HG02852 (cell line): ENCODE results near the gene MTSS2.

Source experiments
- ATAC-seq: cut with Tn5 transposase; IDR thresholded peaks from one replicate; pipeline ENCODE4 v1.9.1; 2021; ENCODE audit warnings: mild to moderate bottlenecking, moderate library complexity; ENCODE audit not compliant: unreplicated experiment

The MTSS2 gene

DNA sequence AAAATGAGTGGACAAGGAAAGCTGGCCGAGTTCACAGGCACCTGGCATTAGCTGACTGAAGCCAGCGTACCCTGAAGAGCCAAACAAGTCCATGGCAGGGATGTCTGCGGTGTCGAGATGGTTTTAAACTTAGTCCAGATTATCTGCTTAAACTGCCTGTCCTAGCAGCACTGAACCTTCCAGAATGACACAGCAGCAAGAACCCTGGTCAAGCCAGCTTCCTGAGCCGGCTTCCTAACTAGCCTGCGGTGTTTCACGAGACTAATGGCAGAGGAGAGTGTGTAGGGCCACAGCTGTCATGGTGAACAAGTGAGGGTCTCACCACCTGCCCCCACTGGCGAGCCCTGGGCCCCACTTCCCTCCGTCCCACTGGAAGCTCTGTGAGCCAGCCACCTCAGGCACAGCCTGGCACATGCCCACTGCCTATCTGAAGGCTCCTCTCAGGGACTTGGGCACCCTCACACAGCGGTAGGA, 28.8 kb upstream of the MTSS2 start:
- ATAC-seq = no peak

DNA sequence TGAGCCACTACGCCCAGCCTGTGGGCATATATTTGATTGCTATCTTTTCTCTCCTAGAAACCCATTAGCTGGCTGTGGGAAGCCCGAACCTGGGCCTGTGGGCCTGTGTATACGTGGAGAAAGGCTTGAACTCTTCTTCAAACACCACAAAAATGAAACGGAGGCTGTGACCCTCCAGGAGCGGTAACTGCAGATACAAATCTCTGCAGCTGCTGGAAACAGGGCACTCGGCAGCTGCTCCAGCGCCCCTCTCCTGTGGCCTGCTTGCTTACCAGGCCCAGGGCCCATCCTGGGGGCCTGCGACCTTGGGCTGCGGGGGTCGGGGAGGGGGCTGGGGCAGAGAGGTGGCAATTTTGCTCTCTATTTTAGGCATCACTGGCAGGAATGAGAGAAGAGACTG, 28.0 kb upstream of the MTSS2 start:
- no peak for ATAC-seq

DNA sequence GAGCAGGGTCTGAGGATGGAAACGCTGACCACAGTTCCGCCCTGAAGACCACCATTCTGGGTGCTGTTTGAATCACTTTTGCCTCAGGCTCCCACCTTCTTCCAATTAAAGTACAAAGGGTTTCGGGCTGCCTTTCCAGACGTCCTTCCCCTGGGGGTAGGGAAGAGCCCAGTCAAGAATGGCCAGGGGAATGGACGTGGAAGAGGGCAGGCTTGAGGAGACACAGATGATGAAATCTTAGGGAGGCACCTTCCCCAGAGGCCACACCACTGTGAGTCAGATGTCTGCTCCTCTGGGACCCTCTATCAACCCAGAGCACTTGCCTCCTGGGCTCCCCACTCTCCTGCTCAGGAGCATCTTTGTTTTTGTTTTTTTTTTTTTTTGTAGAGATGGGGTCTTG, 27.5 kb upstream of the MTSS2 start:
- no peak for ATAC-seq

DNA sequence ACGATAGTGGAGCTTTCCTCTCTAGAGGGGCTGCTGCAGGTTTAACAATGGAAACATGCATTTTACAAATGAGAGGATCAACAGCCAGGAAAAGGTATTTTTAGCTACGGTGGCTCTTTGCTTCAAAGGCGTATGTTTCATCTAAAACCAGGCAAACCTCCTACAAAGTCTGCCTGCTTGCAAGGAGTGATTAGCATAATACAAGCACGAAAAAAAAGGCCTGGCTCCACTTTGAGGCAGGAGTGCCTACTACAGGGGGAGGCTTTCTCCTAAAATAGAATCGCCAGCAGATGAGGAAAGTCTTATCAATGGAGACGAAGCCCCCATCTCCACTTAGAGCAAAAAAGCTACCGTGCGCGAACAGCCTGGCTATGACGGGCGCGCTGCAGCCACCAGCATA, 27.1 kb upstream of the MTSS2 start:
- no peak for ATAC-seq

DNA sequence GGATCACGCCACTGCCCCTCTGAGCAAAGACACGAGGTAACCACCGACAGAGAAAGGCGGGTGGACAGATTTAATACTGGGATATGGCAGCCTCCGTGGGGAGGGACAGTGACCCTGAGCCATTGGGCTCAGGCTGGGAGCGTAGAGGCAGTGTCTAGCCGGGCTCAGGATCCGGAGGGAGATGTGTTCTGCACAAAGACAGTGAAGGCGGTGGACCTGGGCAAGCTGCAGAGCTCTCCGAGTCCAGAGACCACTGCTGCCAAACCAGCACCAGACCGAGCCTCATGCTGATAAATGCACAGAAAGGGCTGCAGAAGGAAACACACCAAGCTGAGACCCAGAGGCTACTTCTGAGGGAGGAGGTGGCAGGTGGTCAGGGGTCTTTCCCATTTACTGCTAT, 26.5 kb upstream of the MTSS2 start:
- ATAC-seq = no peak

DNA sequence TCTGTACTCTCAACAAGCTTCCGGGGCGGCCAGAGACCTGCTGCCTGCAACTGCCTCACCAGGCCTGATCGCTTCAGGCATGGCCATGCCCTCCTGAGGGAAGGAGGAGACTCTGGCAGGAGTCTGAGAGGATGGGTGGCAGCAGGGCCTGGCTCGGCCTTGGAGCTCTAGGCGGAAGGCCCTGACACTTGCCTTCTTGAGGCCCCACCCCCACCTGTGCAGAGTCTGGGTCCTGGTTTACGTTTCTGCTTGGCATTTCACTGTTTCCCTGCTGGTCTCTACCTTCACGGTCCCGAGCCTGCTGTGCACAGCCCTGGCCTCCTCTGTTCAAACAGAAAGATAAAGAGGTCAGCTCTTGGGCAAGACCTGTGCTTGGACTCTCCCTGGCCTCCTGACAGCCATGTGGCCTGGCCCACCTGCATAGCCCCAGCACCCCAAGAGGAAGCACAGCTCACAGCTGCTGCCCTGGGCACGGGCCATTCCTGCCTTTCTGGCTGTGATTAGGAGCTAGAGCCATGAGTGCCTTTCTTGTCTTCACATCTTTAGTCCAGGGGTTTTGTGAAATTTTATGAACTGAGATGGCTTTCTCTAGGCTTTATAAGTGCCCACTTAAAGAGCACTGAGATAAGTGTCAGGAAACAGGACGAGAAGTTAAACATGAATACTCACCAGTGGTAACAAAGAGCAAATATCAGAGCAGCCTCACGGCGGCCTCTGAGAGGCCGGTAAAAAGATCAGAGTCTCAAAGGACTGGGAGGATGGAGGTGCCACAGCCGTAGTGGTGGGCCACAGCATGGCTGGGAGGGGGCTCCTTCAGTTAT, 25.6 kb upstream of the MTSS2 start:
- ATAC-seq = no peak

DNA sequence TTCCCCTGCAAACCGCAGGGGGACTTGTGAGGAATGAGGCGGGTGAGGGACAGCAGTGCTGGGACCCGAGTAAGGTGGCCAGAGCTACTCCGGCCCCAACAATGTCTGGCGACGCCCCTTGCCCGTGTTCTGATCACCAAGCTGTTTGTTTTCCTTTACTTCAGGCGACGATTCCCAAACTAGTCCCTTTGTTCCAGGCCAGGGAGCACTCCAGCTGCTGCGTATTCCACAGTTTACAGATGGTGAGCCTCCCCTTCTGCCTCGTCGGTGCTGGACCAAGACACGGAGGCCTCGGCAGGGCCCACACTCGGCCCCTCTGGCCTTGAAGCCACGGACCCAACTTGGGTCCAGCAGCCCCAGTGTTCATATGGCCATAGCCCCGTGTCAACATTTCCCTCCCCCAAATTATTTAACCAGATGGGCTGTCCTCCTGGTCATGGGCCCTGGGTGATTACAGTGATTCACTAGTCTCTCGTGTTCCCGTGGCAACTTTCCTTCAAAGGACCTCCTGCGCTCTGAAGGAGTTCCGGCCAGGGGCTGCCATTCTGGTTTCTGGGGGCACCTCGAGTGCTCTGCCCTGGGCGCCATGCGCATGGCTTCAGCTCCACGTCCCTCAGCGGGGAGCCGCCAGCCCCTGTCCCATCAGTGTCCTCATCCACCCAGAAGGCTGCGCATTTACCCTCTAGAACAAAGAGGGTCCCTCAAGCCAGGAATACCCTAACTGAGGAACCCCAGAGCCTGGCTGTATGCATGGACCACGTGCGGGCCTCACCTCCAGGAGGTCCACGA, 24.8 kb upstream of the MTSS2 start:
- no peak for ATAC-seq

DNA sequence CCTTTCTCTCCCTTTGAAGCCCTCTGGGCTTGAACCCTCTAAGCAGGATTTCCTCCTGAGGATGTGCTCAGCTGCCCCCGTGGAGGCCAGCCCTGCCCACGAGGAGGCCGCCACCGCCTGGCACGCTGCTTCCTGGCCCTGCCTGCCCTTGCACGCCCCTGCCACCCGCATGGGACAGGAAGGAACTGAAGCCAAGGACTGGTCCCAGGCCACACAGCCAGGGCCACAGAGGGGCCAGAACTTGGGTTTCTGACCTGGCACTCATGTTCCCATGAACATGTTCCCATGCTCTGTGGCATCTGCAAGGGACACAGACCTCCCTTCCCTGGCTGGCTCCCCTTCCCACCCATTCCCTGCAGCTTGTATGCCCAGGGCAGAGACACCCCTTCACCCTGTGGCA, 24.1 kb upstream of the MTSS2 start:
- no peak for ATAC-seq

DNA sequence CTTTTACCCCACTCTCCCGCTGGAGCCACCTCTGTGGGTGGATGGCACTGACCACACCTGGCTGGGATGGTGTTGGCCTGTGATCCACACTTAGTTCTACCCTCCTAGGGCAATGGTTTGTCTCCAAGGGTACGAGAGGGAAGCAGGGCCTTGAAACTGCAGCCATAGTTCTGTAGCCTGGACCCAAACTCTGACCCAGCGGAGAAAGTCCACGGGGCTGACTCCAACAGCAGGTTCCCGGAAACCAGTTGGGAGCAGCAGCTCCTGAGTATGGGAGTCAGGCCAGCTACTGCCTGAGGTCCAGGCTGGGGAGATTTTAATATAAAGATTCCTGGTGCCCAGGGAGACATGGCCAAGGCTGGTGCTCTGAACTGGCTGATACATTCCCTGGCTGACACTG, 23.6 kb upstream of the MTSS2 start:
- no peak for ATAC-seq

DNA sequence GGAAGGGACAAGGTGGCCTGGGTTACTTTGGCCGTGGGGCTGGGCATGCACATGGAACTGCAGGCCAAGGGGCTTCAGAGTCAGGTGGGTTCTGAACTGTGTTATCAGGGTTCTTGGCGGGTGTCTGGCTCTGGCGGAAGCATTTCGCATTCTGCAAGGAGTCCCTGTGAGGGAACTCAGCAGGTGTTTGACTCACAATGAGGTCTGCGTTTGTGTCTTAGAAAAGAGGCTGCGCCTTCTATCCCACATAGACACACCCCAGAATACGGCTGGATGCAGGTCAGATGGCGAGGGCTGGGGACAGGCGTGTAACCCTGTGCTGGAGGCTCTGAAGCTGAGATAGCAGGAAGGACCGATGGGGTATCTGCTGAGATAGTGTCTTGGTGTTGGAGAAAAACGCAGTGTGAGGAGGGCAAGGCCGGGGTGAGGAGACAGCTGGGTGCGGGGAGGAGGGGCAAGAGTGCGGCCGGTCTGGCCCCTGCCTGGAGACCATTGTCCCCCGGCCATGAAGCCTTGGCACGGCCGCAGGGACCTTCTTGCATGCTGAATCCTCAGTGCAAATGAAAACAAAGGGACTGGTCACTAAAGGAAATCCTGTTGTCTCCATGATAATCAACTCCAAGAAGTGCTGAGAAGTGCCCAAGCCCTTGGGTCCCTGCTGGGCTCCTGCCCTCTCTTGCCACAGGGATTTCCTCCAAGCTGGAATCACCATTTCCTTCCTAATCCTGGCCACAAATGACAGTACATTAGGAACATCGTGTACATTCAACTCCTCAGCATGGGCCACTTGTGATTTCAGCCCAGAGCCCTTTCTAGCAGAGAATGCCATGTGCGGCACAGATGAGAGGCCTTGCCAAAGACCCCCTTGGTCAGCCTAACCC, 22.8 kb upstream of the MTSS2 start:
- no peak for ATAC-seq

DNA sequence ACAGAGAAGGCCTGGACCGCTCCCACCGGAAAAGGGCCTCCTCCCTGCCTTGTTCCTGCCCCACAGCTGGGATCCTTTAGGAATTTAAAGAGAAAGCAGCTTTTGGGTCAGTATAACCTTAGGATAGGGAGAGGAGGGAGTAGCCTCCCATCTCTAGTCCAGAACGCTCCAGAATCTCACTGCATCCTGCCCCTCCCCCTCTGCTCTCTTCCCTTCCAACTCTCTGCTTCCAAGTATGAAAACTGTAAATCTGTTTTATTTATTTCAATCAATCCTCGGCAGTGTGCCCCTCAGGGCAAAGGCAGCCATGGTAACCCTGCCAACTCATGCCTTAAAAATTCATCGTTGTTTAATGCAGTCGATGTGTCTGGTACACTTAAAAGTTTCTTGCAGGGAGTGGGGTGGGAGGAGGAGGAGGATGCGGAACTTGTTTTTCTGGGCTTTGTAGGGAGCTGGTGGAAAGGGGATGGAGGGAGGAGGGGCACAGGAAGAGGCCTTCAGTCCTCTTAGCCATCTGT, 21.2 kb upstream of the MTSS2 start:
- no peak for ATAC-seq

DNA sequence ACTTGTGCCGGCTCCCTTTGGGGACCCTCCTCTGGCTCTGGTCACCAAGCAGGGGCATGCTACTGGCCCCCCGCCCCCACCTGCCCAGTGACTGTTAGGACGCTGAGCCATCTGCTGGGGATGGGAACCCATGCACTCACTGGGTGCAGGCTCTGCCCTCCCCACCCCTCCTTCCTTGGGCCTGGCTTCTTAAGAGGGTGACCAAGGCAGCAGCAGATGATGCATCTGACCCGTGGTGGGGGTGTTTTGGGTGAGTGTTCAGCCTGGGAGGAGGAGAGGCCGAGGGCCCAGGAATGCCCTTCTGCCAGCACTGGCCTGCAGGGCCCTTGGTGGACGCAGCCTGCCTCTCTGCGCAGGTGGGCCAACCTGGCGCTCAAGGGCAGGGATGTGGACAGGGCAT, 19.2 kb upstream of the MTSS2 start:
- no peak for ATAC-seq

DNA sequence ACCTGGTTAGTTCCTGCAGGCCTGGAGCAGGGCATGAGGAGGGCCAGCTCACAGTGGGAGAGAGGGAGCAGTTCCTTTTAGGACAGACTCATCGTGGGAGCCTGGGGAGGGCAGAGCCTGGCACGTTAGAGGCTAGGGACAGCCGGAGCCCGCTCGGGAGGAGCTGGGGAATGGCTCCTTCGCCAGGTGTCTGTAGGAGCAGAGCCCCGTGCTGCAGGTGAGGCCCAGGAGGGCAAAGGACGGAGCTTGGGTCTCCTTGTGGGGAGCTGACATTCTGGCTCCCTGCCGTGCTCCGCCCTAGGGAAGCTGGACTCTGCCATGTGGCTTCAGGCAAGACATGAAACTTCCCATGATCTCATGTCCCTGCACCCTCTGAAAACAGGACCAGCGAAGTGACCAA, 18.7 kb upstream of the MTSS2 start:
- no peak for ATAC-seq

DNA sequence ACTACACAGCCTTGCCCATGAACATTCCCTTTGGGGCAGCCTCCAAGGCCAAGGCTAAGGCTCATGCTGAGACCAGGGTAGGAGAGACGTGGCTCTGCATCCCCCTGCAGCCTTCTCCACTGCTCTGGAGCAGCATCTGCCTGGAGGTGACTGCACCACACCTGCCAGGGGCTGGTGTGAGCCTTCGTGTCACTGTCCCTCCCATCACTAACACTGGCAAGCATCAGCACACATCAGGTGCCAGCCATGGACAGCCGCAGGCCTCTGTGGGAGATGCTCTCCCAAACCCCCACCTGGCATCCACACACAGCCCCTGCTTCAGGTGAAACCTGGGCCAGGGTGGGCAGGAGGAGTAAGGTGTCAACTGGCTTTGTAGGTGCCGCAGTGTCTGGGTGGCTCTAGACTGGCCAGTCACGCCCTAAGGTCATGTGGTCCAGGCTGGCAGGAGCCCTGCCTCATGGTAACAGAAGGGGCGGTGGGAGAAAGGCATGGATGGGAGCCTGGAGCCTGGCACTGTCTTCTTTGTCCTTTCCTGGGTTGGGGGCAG, 18.1 kb upstream of the MTSS2 start:
- ATAC-seq = no peak

DNA sequence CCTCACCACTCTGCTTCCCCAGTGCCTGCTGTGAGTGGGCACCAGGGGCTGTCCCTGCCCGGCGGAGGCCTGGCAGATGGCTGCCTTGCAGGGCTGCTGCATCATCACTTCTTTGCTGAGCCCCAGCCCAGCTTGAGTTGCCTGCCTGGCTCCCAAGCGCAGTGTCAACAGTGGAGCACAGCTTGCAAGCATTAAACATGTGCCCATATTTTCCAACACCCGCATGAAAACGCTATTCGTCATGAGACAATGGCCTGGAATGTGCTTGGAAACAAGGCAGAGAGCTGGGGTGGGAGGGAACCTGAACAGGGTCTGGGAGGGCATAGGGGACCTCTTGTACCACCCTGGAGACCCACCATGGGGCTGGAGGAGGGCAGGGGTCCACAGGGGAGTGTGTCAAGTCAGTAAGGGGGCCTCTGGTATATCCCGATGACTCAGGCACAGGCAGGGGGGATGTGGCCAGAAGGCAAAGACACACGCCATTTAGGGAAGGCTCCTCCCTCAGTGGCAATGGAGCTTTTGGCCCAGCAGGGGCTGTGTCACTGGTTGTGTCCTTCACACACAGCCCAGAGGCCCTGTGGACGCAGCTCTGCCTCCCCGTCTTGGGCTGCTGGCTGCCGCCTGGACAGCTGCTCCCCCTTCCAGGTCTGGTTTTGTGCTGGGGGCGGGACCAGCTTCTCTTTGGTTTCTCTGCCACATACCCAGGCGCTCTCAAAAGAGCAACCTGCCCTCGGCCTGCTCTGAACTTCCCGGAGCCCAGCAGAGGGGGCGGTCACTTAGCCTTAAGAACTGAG, 17.4 kb upstream of the MTSS2 start:
- no peak for ATAC-seq

DNA sequence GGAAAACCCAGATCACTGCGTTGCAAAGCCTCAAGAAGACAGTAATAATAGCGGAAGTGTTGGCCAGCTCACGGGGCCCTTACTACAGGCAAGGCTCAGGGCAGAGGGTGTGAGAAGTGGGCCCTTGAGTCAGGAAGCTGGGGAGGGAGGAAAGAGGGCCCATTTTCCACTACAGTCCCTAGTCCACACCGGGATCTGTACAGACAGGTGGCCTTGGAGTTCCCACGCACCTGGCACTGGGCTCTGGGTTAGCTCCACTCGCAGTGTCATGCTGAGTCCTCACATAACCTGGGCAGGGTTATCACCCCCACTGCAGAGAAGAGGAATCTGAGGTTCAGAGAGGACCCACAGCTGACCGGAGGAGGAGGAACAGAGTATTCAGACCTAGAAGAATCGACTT, 16.8 kb upstream of the MTSS2 start:
- ATAC-seq = no peak

DNA sequence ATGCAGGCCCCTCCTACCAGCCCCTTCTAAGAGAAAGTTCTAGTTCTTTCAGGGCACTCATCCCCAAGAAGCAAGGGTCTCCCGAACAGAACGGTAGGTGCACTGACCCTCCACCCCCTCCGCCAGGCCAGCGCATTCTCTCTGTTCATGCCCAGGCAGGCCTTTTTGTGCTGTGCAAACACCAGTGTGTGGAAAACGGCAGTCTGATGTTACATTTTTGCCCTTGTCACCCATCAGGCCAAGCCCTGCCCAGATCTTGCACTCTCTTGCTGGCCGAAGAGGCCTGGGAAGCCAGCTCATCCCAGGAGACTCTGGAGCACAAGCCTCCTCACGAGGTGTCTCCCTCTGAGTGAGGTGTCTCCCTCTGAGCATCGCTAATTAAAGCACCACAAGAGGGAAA, 16.1 kb upstream of the MTSS2 start:
- ATAC-seq = no peak

DNA sequence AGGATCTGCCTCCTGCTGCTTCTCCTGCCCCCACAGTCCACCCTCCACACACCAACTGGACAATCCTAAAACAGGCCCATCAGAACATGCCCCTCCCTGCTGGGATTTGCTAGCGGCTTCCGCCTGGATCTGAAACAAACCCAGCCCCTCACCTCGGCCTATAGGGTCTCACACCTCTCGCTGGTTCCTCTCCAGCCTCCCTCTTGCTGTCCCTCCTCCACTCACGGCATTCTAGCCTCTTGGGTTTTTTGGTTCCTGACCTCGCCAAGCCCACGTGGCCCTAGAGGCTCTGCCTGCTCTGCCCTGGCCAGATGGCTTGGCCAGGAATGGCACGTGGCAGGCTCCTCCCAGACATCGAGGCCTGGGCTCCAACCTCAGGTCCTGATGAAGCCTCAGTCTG, 15.7 kb upstream of the MTSS2 start:
- no peak for ATAC-seq

DNA sequence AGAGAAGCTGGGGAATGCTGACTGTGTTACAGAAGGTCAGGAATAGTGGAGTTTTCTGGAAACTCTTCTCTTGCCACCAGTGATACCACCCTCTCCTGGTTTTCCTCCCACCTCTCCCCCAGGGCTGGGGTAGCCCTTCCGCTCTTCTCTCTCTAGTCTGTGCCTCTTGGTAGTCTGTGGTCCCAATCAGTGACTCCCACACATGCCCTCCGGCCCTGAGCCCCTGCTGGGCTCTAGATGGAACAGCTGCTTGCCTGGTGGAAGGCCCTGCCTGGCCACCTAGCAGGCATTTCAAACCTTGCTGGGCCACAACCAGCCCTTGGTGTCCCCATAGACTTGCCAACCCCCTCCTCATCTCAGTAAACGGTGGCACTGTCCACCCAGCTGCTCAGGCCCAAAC, 15.2 kb upstream of the MTSS2 start:
- no peak for ATAC-seq
